Stomach (tissue), 4 donors: Measurements from ENCODE around the gene SPACA1.

Source experiments
- CTCF ChIP-seq, 7 experiments: fragments of 450-650 bp in 4 of 7; fragments of 200-600 bp in 3 of 7; sonication (generic) in 3 of 7; IDR thresholded peaks; one replicate each; pipeline ENCODE4 v1.5.1; 2016 to 2019; ENCODE audit warnings: antibody characterized with exemption in 7 of 7, control low read depth in 2 of 7, mild to moderate bottlenecking in 1 of 7
- EP300 ChIP-seq: sonication (generic); formaldehyde crosslinking; IDR thresholded peaks from one replicate; pipeline ENCODE4 v1.6.1; 2017; ENCODE audit warnings: antibody characterized with exemption
- POLR2A ChIP-seq, 4 donors: fragments of 450-650 bp; IDR thresholded peaks; one replicate each; pipeline ENCODE4 v1.6.1; 2016; ENCODE audit warnings: antibody characterized with exemption in 4 of 4, control low read depth in 2 of 4, mild to moderate bottlenecking in 1 of 4, moderate library complexity in 1 of 4

DNA sequence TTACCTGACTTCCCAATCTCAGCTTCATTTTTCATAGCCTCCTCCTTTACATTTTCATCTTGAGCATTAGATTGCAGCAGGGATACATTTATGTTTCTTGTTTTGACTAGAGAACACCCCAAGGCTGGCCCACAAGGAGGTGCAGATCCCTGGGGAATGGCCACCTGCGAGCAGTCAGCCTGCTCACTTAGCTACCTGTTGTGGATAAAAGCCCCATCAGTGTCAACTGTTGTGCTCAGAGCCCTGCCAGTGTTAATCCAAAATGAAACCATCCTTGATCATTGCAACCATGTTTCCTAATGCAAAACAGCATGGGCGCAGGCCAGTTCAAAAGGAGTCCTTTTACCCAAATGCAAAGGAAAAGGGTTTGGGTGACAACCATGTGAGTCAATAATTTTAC, 67.7 kb downstream of the SPACA1 start:
- TF ChIP-seq CTCF (IDR thresholded peaks at IDR 0.05), result no peak
- no peak for TF ChIP-seq EP300
- TF ChIP-seq POLR2A (IDR thresholded peaks at IDR 0.05), result no peak
